ENCODE results near the gene EXOSC9. TPM values are rescaled to one million over a fixed set of nuclear protein-coding genes. Genes with fewer than 3 reads are reported as not detected.
"Not testable (repeated sequence)": the region's sequence is repeated elsewhere in the genome, so short reads cannot be mapped to it uniquely, and the experiment has no call there.

The EXOSC9 gene
- total RNA-seq, result 37.5 and 41.5 TPM in 2 replicates

DNA sequence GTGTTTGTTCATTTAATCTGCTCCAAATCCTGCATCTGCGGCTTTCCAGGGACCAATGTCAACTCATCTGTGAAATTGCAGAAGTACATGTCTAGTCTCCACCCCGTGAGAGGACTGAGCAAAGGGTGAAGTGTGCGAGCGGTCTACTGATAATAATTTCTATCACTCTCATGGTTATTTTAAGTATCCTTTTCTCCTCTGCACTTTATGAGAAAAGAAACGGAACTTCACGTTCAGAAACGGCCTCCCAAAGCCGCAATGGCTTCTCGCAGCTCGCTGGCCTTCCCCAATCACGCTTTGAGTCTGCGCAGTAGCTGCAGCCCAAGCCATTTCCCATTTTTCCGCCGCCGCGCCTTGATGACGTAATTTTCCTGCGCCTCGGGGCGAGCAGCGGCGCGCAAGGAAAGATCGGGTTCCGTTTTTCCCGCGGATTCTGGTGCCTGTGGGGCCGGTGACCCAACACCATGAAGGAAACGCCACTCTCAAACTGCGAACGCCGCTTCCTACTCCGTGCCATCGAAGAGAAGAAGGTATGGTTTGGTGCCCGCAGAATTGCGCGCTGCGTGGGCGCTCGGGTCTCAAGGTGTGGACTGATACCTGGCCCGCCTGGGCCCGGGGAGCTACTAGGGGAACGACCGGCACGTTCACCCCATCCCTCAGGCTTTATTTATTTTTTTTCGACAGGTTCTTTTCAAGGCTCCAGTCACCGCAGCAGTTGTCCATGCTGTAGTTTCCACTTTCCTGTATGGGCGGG lies at the start of gene EXOSC9:
Gene EXOSC9, plus strand, starts transcription at position 363 of the 754 bp plus-strand sequence. Its CDS starts 102 bp downstream, at position 465.
- DNase-seq, result peak; percentile 97

GRCh38 chr4:121752142-121752541 lies 49.0 kb upstream of the EXOSC9 start:
- not testable (repeated sequence) for DNase-seq

- no peak for DNase-seq
Observed at GRCh38 chr4:121758925-121759568, 42.1 kb upstream of the EXOSC9 start.

- no peak for DNase-seq
Observed at GRCh38 chr4:121760205-121760604, 40.9 kb upstream of the EXOSC9 start.

DNA sequence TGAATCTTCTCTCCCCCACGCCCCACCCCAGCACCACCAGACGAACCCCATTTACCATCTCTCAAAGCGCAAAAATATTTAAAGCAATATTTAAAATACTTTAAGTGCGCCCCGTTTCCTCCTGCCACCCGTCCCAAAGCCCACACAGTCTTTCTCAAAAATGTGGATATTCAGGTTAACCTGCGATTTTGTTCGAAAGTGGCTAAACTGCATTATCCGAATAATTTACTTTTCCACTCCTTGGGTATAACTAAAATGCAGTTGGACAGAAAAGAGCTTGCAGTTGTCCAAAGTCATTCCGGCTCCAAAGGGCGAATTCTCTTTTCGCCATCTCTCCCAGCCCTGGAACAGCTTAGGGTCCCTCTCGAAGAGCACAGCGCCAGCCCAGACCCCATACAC lies 36.8 kb upstream of the EXOSC9 start:
- DNase-seq, result no peak

DNA sequence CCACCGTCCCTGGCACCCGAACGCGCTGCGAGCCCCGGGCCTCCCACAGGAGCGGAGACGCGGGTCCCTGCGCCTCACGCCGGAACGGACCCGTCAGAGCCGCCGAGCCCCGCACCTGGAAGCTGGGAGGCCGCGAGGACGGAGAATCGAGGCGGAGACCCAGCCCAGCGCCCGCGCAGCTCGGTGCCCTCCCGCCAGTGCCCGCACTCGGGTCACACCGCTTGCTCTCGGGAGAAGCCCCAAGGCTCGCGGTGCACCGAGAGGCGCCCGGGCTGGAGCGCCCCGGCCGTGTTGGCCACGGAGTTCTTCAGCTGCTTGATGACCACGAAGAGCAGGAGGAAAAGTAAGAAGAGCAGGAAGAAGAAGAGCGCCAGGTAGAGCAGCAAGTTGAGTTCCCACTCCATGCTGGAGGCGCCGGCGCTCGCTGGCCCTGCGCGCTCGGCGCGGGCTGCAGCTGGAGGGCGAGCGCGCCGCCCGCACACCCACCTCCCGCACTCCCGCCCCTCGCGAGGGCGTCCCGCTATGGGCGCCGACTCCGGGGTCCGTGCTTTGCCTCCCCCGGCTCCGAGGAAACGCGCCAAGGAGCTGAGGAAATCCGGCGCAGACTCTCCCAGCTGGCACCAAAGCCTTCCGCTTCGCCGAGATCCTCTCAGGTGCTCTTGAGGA lies 36.3 kb upstream of the EXOSC9 start, which contains the start of gene SMIM43:
Gene SMIM43, minus strand, starts transcription at position 463 of the 666 bp plus-strand sequence. Its CDS starts 59 bp downstream, at position 404.
- peak; percentile 35 for DNase-seq

GRCh38 chr4:121765368-121765705 lies 35.8 kb upstream of the EXOSC9 start:
- DNase-seq, result peak; percentile 7

DNA sequence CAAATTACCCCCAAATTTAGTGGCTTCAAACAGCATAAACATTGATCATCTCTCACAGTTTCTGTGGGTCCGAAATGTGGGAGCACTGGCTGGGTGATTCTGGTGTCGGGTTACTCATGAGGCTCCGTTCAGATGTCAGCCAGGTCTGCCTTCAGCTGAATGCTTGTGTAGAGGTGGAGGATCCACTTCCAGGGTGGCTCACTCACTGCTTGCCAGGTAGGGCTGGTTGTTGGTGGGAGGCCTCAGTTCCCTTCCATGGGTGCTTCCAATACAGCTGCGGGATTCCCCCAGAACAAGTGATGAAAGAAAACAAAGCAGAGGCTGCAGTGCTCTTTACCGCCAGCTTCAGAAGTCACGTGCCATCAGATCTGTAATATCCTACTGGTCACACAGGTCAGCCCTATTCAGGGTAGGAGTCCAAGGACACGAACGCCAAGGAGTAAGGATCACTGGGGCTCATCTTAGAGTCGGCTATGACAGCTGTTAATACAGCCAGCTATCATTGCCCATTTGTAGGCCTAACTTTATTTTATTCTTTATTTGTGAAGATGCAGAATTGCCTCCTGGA lies 35.1 kb upstream of the EXOSC9 start:
- DNase-seq, result no peak

DNA sequence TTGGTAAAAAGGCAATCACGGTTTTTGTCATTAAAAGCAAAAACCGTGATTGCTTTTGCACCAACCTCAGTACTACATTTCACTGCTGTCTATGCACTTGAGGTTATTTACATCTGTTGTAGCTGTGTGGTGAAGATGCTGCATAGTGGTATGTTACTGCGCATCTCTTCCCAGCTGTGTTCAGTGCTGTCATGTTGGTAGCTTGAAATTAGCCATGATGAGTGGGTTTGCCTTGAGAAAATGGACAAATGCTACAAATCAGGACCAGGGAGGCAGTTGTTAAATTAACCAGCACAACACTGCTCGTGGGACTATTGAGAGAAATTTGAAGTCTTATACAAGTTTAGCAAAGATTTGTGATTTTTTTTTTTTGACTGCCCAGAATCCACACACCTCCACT lies 34.0 kb upstream of the EXOSC9 start:
- no peak for DNase-seq

- no peak for DNase-seq
Observed at GRCh38 chr4:121769341-121769740, 31.8 kb upstream of the EXOSC9 start.

GRCh38 chr4:121771869-121772268 lies 29.3 kb upstream of the EXOSC9 start:
- no peak for DNase-seq

DNA sequence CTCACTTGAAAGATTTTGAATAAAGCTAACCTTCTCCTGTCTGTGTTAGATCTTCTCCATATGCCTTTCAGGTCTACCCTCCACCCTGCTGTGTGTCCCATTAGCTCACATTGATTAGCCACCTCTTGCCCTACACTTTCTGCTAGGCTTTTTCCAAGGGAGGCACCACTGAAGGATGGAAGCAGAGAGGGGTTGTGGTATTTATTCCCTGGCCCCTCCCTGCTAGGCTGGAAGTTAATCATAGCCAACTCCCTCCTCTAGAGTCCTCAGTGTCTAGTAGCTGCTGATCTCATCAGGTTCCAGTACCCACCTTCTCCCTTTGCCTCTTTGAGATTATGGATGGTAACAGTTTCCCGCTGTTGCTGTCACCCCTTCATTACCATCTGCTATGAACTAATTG lies 27.2 kb upstream of the EXOSC9 start:
- DNase-seq, result no peak

DNA sequence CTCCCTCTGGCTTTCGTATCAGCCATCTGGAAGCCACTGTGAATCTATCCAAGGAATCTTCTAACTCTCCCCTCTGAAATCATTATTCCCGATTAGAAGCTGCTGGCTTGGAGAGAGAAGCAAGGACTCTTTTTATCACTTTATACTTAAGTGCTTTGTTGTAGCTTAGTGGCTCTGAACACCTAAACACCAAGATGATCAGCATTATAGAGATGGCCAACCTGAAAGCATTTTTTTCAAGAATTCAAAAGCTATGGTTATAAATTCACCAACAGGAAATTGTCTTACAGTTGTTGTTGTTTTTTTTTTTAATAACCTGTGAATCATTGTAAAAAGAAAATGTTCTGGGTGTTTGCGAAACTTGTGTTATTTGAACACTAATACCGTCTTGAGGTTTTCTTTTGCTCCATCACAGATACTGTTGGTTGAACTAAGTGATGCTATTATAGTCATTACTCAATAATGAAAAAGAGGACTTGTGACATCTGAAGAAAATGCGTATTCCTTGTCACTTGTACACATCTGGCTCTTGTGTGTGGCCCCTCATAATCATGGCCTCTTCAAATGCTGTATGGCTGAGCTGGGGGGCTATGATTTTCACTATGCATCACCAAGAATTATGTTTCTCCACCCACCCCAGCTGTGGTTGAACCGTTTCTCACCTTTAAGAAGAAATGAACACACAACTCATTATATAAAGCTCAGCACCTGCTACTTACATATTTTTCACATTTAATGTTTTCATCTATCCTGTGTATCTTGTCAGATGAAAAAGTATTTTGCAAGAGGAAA lies 24.3 kb upstream of the EXOSC9 start:
- DNase-seq, result no peak

- no peak for DNase-seq
Observed at GRCh38 chr4:121777625-121778024, 23.5 kb upstream of the EXOSC9 start.

DNA sequence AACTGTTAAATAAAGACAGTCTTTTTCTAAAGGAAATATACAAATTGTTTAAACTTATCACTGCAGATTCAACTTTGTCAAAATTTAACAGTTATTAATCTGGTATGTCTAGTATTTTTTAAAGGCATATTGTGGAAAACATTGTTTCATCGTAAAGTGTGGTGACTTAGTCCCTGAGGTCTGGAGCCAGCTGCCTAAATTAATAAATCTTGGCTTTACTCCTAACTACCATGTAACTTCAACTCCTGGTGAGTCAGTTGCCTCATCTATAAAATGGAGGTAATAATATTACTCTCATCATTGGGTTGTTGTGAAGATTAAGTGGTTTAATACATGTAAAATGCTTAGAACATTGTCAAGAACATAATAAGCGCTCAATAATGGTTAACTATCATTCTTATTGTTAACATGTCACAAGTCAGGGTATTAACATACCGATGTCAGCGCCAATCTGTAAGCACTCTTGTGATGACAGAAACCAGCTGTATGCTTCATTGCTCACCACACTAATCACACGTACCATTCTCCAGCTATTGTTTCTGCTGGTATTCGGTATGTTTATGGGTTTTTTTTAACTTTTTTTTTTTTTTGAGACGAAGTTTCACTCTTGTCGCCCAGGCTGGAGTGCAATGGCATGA lies 22.0 kb upstream of the EXOSC9 start:
- DNase-seq, result no peak

GRCh38 chr4:121783210-121783609 lies 17.9 kb upstream of the EXOSC9 start:
- no peak for DNase-seq

GRCh38 chr4:121784401-121784800 lies 16.7 kb upstream of the EXOSC9 start:
- DNase-seq, result no peak

- DNase-seq, result peak; percentile 86
Observed at GRCh38 chr4:121784975-121785374, 16.1 kb upstream of the EXOSC9 start.

- DNase-seq, result no peak
Observed at GRCh38 chr4:121785479-121785878, 15.6 kb upstream of the EXOSC9 start.

- DNase-seq, result no peak
Observed at GRCh38 chr4:121786221-121786620, 14.9 kb upstream of the EXOSC9 start.

GRCh38 chr4:121788896-121789295 lies 12.2 kb upstream of the EXOSC9 start:
- no peak for DNase-seq

DNA sequence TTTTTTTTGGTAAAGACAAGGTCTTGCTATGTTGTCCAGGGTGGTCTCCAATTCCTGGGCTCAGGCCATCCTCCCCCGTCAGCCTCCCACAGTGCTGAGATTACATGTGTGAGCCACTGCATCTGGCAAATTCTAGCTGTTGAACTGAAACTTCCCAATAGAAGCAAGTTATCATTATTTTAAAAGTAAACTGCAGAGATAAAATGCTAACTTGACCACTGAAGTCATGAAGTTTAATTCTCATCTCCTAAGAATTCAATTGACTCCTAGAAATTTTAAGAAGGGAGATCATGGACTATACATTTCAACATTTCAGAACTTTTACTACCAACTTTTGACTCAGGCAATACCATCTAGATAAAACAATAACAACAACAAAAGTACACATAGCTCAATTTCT lies 11.7 kb upstream of the EXOSC9 start:
- no peak for DNase-seq
